Testis (tissue), 2 donors: ENCODE measurements around the gene GALM.

ENCODE experiments used
- POLR2A ChIP-seq: fragments of 450-650 bp; IDR thresholded peaks from one replicate; pipeline ENCODE4 v1.6.1; 2017; ENCODE audit warnings: antibody characterized with exemption, mild to moderate bottlenecking, moderate library complexity
- TF ChIP-seq, protein P1 (sequence below), 3 experiments: fragments of 450-650 bp in 2 of 3; fragments of 200-600 bp in 1 of 3; sonication (generic) in 1 of 3; IDR thresholded peaks; one replicate each; pipeline ENCODE4 v1.5.1; 2016 to 2019; ENCODE audit warnings: antibody characterized with exemption in 3 of 3, mild to moderate bottlenecking in 2 of 3, moderate library complexity in 1 of 3

- TF ChIP-seq, protein P1, sequence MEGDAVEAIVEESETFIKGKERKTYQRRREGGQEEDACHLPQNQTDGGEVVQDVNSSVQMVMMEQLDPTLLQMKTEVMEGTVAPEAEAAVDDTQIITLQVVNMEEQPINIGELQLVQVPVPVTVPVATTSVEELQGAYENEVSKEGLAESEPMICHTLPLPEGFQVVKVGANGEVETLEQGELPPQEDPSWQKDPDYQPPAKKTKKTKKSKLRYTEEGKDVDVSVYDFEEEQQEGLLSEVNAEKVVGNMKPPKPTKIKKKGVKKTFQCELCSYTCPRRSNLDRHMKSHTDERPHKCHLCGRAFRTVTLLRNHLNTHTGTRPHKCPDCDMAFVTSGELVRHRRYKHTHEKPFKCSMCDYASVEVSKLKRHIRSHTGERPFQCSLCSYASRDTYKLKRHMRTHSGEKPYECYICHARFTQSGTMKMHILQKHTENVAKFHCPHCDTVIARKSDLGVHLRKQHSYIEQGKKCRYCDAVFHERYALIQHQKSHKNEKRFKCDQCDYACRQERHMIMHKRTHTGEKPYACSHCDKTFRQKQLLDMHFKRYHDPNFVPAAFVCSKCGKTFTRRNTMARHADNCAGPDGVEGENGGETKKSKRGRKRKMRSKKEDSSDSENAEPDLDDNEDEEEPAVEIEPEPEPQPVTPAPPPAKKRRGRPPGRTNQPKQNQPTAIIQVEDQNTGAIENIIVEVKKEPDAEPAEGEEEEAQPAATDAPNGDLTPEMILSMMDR (IDR thresholded peaks at IDR 0.05): no peak
- no peak for TF ChIP-seq POLR2A
Measured at GRCh38 chr2:38771632-38772031, 105.7 kb downstream of the GALM start.
